ENCODE measurements around the gene TBX4.

TBX4 gene

DNA sequence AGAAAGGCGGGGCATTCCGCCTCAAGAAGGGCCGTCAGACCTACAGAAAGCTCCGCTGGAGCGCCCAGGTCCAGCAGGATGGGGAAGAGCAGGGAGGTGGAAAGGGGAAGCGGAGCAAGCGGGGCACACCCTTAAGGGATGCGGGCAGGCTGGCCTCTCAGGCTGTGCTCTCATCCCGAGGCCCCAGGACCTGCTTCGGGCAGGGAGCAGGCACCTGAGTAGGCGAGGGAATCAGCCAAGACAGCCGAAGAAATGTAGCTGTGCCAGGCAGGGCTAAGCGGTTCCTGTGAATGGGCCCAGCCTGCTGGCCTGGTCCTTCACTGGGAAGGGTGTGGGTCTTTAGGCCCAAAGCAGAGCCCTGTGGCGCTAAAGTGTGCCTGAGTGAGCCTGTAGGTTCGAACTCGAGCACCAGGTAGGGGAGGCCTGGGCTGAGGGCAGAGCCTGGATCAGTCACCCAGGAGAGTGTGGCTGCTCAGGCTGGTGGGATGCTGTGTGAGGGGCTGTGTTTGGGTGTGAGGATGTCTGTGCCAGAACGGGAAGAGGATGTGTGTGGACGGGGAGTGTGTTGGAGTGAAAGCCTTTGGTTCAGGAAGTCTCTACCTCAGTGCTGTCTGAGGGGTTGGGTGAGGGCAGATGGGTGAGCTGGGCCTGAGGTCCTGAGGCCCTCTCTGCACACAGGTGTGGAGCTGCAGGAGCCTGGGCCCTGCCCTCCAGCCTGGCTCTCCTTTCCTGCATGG, 3.3 kb downstream of the TBX4 start:
- Histone ChIP-seq H3K9ac (ENCODE audit: low read length) (no peak overlapping the region), H3K4me3 (ENCODE audit: low read length) (no peak overlapping the region), H3K36me3 (ENCODE audit: control insufficient read depth, insufficient read depth, low read length) (no peaks in the 10 kb centered on the region), H3K27ac (ENCODE audit: low read depth, low read length) (no peak overlapping the region), H3K27me3 (ENCODE audit: control insufficient read depth, insufficient read depth, low read length) (peaks cover 38% of the 10 kb centered on the region), H3K4me1 (ENCODE audit: control insufficient read depth, insufficient read depth, low read length) (no peaks in the 10 kb centered on the region)

GRCh38 chr17:61456061-61456681, 3.9 kb downstream of the TBX4 start:
- Histone ChIP-seq H3K27ac (ENCODE audit: low read depth, low read length) (no peak overlapping the region), H3K4me1 (ENCODE audit: control insufficient read depth, insufficient read depth, low read length) (no peaks in the 10 kb centered on the region), H3K4me3 (ENCODE audit: low read length) (no peak overlapping the region), H3K27me3 (ENCODE audit: control insufficient read depth, insufficient read depth, low read length) (peaks cover 33% of the 10 kb centered on the region), H3K9ac (ENCODE audit: low read length) (no peak overlapping the region), H3K36me3 (ENCODE audit: control insufficient read depth, insufficient read depth, low read length) (no peaks in the 10 kb centered on the region)

GRCh38 chr17:61456688-61457225, 4.5 kb downstream of the TBX4 start:
- Histone ChIP-seq H3K27ac (ENCODE audit: low read depth, low read length) (no peak overlapping the region), H3K9ac (ENCODE audit: low read length) (no peak overlapping the region), H3K4me1 (ENCODE audit: control insufficient read depth, insufficient read depth, low read length) (no peaks in the 10 kb centered on the region), H3K36me3 (ENCODE audit: control insufficient read depth, insufficient read depth, low read length) (no peaks in the 10 kb centered on the region), H3K27me3 (ENCODE audit: control insufficient read depth, insufficient read depth, low read length) (peaks cover 33% of the 10 kb centered on the region), H3K4me3 (ENCODE audit: low read length) (no peak overlapping the region)

DNA sequence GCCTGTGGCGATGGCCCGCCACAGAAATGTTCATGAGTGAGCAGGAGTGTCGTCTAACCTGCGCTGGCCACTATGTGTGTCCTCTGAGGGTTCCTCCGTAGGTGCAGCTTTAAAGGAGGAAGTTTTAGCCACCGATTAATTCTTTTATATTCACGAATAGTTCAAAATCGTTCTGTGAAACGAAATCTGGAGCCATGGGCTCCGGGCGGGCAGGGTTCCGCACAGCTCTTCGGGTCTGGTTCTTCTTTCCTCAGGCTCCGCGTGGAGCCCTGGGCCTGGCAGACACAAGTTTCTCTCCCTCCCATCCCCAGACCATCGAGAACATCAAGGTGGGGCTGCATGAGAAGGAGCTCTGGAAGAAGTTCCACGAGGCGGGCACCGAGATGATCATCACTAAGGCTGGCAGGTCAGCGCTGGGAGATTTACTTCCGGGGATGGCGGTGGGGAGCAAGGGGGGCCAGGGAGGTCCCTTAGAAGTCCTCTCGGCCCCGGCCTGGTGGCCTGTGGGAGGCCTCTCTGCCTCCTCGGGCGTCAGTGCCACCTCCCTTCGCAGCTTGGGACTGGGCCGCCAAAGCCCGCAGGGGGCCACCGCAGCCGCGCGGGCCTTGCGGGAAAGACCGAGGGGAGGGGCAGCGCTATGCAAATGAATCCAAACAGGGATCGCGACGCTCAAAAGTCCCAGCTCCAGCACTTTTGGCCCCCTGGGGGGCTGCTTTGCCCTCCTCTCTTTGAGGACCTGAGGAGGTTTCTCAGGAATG, 5.2 kb downstream of the TBX4 start:
- Histone ChIP-seq H3K4me1 (ENCODE audit: control insufficient read depth, insufficient read depth, low read length) (no peaks in the 10 kb centered on the region), H3K27me3 (ENCODE audit: control insufficient read depth, insufficient read depth, low read length) (peaks cover 35% of the 10 kb centered on the region), H3K4me3 (ENCODE audit: low read length) (no peak overlapping the region), H3K36me3 (ENCODE audit: control insufficient read depth, insufficient read depth, low read length) (no peaks in the 10 kb centered on the region), H3K27ac (ENCODE audit: low read depth, low read length) (no peak overlapping the region), H3K9ac (ENCODE audit: low read length) (no peak overlapping the region)

DNA sequence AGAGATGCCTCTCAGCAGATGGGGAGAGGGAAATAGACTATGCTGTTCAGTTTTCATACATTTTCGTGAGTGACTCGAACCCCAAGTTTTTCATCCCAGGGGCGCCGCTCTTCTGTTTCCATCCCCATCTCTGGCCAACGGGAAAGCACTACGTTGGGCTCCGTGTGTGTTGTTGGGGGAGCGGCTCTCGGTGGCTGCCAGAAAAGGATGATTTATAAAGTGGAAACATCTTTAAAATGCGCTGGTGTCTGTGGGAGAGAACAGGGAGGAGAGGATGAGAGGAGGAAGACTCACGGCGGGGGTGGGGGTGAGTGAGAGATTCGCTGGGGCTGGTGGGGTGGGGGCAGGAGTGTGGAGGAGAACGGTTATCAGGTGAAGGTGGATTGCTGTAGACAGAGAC, 5.8 kb downstream of the TBX4 start:
- Histone ChIP-seq H3K36me3 (ENCODE audit: control insufficient read depth, insufficient read depth, low read length) (no peaks in the 10 kb centered on the region), H3K9ac (ENCODE audit: low read length) (no peak overlapping the region), H3K4me1 (ENCODE audit: control insufficient read depth, insufficient read depth, low read length) (no peaks in the 10 kb centered on the region), H3K27me3 (ENCODE audit: control insufficient read depth, insufficient read depth, low read length) (peaks cover 31% of the 10 kb centered on the region), H3K4me3 (ENCODE audit: low read length) (no peak overlapping the region), H3K27ac (ENCODE audit: low read depth, low read length) (no peak overlapping the region)

DNA sequence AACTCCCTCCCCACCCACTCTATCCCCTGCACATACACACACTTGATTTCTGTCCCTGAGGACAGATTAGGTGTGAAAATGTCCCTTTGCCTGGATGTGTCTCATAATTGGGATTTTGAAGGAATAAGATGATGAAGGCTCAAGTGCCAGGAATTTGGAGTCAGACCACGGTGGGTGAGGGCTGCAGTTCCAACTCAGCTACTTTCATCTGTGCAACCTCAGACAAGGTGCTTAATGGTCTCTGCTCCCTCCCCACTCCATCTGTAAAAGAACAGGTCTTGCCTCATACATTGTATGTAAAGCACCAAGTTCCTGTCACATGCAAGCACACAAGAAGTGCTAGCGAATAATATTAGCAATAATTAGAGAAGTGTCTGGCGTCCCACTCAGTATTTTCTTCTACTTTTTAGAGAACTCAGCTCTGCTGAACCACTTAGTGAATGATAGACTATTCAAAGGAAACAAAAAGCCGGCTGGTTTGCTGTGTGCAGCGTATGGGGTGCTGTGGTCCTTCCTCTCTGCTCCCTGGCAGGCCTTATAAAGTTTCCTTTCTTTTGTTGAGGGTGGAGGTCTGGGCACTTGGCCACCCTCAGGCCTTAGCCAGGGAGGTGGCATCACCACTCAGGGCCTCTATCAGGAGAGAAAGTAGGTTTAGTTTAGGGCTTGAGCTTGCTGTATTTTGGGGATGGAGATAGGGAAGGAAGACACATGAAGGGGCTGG, 6.4 kb downstream of the TBX4 start:
- no peaks in the 10 kb centered on the region for H3K4me1 ChIP-seq (ENCODE audit: control insufficient read depth, insufficient read depth, low read length)

GRCh38 chr17:61459142-61459809, 7.1 kb downstream of the TBX4 start:
- Histone ChIP-seq H3K4me3 (ENCODE audit: low read length) (no peak overlapping the region), H3K4me1 (ENCODE audit: control insufficient read depth, insufficient read depth, low read length) (no peaks in the 10 kb centered on the region), H3K27ac (ENCODE audit: low read depth, low read length) (no peak overlapping the region), H3K27me3 (ENCODE audit: control insufficient read depth, insufficient read depth, low read length) (peaks cover 31% of the 10 kb centered on the region), H3K9ac (ENCODE audit: low read length) (no peak overlapping the region), H3K36me3 (ENCODE audit: control insufficient read depth, insufficient read depth, low read length) (no peaks in the 10 kb centered on the region)

More for the DNA sequence above, 6.4 kb downstream of the TBX4 start:
- Histone ChIP-seq H3K36me3 (ENCODE audit: control insufficient read depth, insufficient read depth, low read length) (no peaks in the 10 kb centered on the region), H3K4me3 (ENCODE audit: low read length) (no peak overlapping the region), H3K27ac (ENCODE audit: low read depth, low read length) (no peak overlapping the region), H3K27me3 (ENCODE audit: control insufficient read depth, insufficient read depth, low read length) (peaks cover 31% of the 10 kb centered on the region), H3K9ac (ENCODE audit: low read length) (no peak overlapping the region)

- H3K27ac ChIP-seq (ENCODE audit: low read depth, low read length): no peak overlapping the region
- no peaks in the 10 kb centered on the region for H3K4me1 ChIP-seq (ENCODE audit: control insufficient read depth, insufficient read depth, low read length)
- H3K4me3 ChIP-seq (ENCODE audit: low read length): no peak overlapping the region
- peaks cover 28% of the 10 kb centered on the region for H3K27me3 ChIP-seq (ENCODE audit: control insufficient read depth, insufficient read depth, low read length)
- H3K9ac ChIP-seq (ENCODE audit: low read length): no peak overlapping the region
- H3K36me3 ChIP-seq (ENCODE audit: control insufficient read depth, insufficient read depth, low read length): no peaks in the 10 kb centered on the region
Measured at GRCh38 chr17:61459939-61460718, 7.9 kb downstream of the TBX4 start.

DNA sequence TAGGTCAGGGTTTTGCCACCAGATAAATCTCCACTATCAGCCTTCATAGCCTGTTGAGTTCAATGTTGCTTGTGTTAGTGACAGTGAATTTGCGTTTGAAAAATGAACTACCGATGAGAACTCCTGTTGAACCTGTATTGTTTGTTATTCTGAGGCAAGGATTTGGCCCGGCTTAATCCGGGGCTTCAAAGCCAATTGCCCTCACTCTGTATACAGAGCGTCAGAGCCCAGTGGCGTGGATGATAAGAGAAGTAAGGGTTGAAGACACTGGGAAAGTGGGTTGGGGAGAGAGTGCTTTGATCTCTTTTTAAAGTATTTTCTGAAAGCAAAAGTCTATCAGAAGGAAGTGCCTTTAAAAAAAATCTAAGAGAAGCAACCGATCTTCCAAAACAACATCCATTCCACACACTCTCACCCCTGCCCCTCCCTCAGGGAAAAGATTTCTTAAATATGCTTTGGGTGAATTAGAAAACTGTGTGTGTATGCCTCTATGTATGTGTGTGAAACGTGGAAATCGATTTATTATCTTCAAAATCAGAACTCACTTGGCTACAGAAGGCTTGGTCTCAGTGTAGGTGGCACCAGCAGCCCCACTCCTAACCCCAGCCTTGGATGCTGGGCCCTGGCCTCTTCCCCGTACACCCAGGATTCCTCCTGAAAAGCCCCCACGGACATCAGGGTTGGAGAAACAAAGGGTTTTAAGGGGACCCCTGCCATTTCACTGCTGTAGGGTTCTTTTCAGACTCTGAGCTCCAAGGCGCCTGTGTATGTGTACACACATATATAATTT, 8.8 kb downstream of the TBX4 start:
- Histone ChIP-seq H3K4me1 (ENCODE audit: control insufficient read depth, insufficient read depth, low read length) (no peaks in the 10 kb centered on the region), H3K27ac (ENCODE audit: low read depth, low read length) (no peak overlapping the region), H3K9ac (ENCODE audit: low read length) (no peak overlapping the region), H3K36me3 (ENCODE audit: control insufficient read depth, insufficient read depth, low read length) (no peaks in the 10 kb centered on the region), H3K4me3 (ENCODE audit: low read length) (no peak overlapping the region), H3K27me3 (ENCODE audit: control insufficient read depth, insufficient read depth, low read length) (peaks cover 19% of the 10 kb centered on the region)

DNA sequence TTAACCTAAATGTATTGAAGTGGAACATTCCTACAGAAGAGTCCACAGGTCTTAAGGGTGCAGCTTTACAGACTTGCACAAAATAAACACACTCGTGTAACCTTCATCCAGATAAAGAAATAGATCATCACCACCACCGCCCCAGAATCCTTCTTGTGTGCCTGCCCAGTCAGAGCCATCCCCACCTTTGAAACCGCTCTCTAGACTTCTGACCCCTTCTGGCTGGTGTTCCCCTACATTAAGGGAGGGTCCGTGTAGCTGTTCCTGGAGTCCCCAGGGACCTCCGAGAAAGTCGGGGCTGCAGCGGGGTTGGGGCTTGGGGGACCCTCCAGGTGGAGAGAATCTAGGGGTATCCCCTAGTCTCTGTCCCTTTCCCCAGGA, 9.4 kb downstream of the TBX4 start:
- peaks cover 13% of the 10 kb centered on the region for H3K27me3 ChIP-seq (ENCODE audit: control insufficient read depth, insufficient read depth, low read length)
- no peaks in the 10 kb centered on the region for H3K4me1 ChIP-seq (ENCODE audit: control insufficient read depth, insufficient read depth, low read length)
- no peak overlapping the region for H3K4me3 ChIP-seq (ENCODE audit: low read length)
- H3K9ac ChIP-seq (ENCODE audit: low read length): no peak overlapping the region
- H3K27ac ChIP-seq (ENCODE audit: low read depth, low read length): no peak overlapping the region
- H3K36me3 ChIP-seq (ENCODE audit: control insufficient read depth, insufficient read depth, low read length): no peaks in the 10 kb centered on the region

All from rectal smooth muscle tissue (tissue), 1 donor.